Measurements from ENCODE around the gene IFIT1B.

GRCh38 chr10:89344156-89344555 is 33.7 kb upstream of the IFIT1B start:
- TF ChIP-seq, protein P1, sequence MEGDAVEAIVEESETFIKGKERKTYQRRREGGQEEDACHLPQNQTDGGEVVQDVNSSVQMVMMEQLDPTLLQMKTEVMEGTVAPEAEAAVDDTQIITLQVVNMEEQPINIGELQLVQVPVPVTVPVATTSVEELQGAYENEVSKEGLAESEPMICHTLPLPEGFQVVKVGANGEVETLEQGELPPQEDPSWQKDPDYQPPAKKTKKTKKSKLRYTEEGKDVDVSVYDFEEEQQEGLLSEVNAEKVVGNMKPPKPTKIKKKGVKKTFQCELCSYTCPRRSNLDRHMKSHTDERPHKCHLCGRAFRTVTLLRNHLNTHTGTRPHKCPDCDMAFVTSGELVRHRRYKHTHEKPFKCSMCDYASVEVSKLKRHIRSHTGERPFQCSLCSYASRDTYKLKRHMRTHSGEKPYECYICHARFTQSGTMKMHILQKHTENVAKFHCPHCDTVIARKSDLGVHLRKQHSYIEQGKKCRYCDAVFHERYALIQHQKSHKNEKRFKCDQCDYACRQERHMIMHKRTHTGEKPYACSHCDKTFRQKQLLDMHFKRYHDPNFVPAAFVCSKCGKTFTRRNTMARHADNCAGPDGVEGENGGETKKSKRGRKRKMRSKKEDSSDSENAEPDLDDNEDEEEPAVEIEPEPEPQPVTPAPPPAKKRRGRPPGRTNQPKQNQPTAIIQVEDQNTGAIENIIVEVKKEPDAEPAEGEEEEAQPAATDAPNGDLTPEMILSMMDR (IDR thresholded peaks at IDR 0.05; ENCODE audit: low read depth, low read length, poor library complexity, severe bottlenecking), result no peak
- no peak for TF ChIP-seq EZH2phosphoT487 (IDR thresholded peaks at IDR 0.05; ENCODE audit: borderline replicate concordance, low read length)

All from DOHH2 (cell line).